NT2/D1 (cell line): ENCODE data around the gene IFIT1.
"Not testable (repeated sequence)": the region's sequence is repeated elsewhere in the genome, so short reads cannot be mapped to it uniquely, and the experiment has no call there.

Experiments used
- DNase-seq: peaks from one replicate; pipeline ENCODE4 v3.0.0-alpha.2; 2011; ENCODE audit warnings: low read depth, low spot score
- H3K27me3 ChIP-seq: 2 replicates; pipeline ENCODE4 v1.6.0; 2011; ENCODE audit warnings: mild to moderate bottlenecking; ENCODE audit not compliant: insufficient read length, insufficient read depth
- H3K36me3 ChIP-seq: 2 replicates; pipeline ENCODE4 v1.6.1; 2011; ENCODE audit warnings: mild to moderate bottlenecking, low read length, mixed read lengths; ENCODE audit not compliant: insufficient read depth, insufficient read length
- H3K4me1 ChIP-seq: 2 replicates; pipeline ENCODE4 v1.5.1; 2011; ENCODE audit not compliant: insufficient read depth, insufficient read length
- H3K4me3 ChIP-seq: 2 replicates; pipeline ENCODE4 v1.5.1; 2011; ENCODE audit warnings: low read depth; ENCODE audit not compliant: insufficient read length
- H3K9ac ChIP-seq: 2 replicates; pipeline ENCODE4 v1.6.0; 2011; ENCODE audit warnings: low read depth; ENCODE audit not compliant: insufficient read length
- H3K9me3 ChIP-seq: 2 replicates; pipeline ENCODE4 v1.5.1; 2011; ENCODE audit warnings: mild to moderate bottlenecking, low read length; ENCODE audit not compliant: insufficient read depth
- SUZ12 ChIP-seq: IDR thresholded peaks from 2 replicates; pipeline ENCODE4 v1.6.1; 2011; ENCODE audit not compliant: insufficient read length, insufficient read depth; ENCODE audit errors: extremely low read depth
- YY1 ChIP-seq: IDR thresholded peaks from 2 replicates; pipeline ENCODE4 v1.6.1; 2011; ENCODE audit not compliant: insufficient read length, insufficient read depth
- ZNF274 ChIP-seq: IDR thresholded peaks from 2 replicates; pipeline ENCODE4 v1.6.1; 2011; ENCODE audit warnings: mild to moderate bottlenecking, low read depth, low read length

The IFIT1 gene

DNA sequence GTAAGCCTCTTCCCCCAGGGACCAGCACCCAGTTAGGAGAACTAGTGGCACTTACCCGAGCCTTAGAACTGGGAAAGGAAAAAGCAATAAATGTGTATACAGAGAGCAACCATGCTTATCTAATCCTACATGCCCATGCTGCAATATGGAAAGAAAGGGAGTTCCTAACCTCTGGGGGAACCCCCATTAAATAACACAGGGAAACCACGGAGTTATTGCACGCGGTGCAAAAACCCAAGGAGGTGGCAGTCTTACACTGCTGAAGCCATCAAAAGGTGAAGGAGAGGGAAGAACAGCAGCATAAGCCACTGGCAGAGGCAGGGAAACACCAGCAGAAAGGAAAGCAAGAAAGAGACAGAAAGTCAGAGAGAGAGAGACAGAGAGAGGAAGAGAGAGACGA is 18.1 kb downstream of the IFIT1 start:
- not testable (repeated sequence) for H3K36me3 ChIP-seq, DNase-seq
- peaks cover 13% of the 10 kb centered on the region for H3K27me3 ChIP-seq

DNA sequence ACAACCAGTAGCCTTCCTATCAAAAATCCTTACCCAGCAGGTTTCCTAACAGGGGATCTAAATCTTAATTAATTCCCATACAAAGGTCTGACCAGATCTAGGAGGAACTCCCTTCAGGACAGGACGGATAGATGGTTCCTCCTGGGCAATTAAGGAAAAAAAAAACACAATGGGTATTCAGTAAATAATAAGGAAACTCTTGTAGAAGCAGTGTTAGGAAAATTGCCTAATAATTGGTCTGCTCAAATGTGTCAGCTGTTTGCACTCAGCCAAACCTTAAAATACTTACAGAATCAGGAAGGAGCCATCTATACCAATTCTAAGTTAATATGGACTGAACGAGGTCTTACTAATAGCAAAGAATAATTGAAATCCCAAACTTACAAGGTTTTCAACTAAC is 18.7 kb downstream of the IFIT1 start:
- DNase-seq, H3K9ac ChIP-seq, H3K9me3 ChIP-seq, H3K36me3 ChIP-seq, H3K4me3 ChIP-seq, H3K4me1 ChIP-seq: not testable (repeated sequence)
- H3K27me3 ChIP-seq, result peaks cover 18% of the 10 kb centered on the region

More for the DNA sequence above, 18.1 kb downstream of the IFIT1 start:
- not testable (repeated sequence) for H3K4me1 ChIP-seq, H3K9ac ChIP-seq, H3K4me3 ChIP-seq, H3K9me3 ChIP-seq

DNA sequence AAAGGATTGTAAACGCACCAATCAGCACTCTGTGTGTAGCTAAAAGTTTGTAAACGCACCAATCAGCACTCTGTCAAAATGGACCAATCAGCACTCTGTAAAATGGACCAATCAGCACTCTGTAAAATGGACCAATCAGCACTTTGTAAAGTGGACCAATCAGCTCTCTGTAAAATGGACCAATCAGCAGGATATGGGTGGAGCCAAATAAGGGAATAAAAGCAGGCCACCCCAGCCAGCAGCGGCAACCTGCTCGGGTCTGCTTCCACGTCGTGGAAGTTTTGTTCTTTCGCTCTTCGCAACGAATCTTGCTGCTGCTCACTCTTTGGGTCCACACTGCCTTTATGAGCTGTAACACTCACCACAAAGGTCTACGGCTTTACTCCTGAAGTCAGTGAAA is 19.9 kb downstream of the IFIT1 start:
- not testable (repeated sequence) for H3K9ac ChIP-seq, H3K4me1 ChIP-seq, H3K36me3 ChIP-seq, DNase-seq, H3K9me3 ChIP-seq, H3K4me3 ChIP-seq
- peaks cover 20% of the 10 kb centered on the region for H3K27me3 ChIP-seq

DNA sequence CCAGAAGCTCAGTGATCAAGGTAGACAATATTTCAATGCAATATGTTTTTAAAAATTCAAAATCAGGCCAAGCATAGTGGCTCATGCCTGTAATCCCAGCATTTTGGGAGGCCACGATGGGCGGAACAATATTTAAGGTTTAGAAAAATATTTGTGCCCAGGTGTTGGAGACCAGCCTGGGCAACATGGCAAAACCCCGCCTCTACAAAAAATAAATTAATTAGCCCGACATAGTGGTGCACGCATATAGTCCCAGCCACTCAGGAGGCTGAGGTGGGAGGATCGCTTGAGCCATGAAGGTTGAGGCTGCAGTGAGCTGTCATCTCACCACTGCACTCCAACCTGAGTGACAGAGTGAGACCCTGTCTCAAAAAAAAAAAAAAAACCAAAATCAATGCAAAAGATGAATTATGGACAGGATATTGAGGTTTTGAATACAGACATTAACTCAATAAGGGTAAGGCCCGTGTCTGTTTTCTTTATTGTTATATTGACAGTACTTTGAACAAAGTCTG is 21.0 kb downstream of the IFIT1 start:
- TF ChIP-seq YY1 (no peak), SUZ12 (no peak), ZNF274 (no peak)
- no peak overlapping the region for H3K4me3 ChIP-seq
- no peaks in the 10 kb centered on the region for H3K4me1 ChIP-seq
- H3K9me3 ChIP-seq, result peaks cover 6% of the 10 kb centered on the region; the same call in 1 of the 2 replicates
- no peak overlapping the region for H3K9ac ChIP-seq
- DNase-seq, result no peak
- peaks cover 20% of the 10 kb centered on the region for H3K27me3 ChIP-seq
- peaks cover 6% of the 10 kb centered on the region for H3K36me3 ChIP-seq

DNA sequence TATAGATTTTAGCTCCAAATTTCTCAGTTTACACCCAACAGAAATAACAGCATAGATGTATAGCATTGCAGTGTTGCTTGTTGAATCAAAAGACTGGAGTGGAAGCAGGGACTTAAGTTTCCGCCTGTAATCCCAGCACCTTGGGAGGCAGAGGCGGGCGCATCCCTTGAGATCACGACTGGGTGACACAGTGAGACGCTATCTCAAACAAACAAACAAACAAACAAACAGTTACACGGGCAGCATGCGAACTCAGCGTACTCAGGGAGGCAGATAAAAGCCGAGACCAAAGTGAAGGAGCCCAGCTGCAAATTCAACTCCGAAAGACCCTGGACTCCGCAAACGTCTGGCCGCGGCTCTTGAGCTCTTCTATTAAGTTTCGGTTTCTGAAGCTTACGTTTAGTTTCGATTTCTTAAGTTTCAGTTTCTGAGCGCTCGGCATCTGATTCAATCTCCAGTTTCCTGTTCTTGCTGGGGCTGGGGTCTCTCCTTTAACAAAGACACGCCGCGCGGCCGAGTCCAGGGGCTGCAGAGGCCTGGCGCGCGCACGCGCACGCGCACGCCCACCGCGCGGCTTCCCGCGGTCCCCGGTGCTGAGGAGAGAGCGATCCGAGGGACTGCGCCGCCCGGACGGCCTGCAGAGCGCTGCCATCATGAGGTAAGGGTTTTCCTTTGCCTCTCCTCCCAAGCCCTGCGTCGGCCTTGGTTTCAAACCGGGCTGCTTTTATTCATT is 21.9 kb downstream of the IFIT1 start, which contains the start of gene IFIT5:
IFIT5 (plus strand) TSS at position 423 of the 733 bp plus-strand sequence; CDS start at position 654, 231 bp downstream.
- Histone ChIP-seq H3K9me3 (peaks cover 6% of the 10 kb centered on the region; the same call in 1 of the 2 replicates), H3K9ac (peak within 1 kb of the TSS; percentile 83), H3K4me3 (peak within 1 kb of the TSS; percentile 59), H3K4me1 (no peaks in the 10 kb centered on the region), H3K27me3 (peaks cover 20% of the 10 kb centered on the region), H3K36me3 (peaks cover 6% of the 10 kb centered on the region)
- TF ChIP-seq SUZ12 (no peak), YY1 (no peak), ZNF274 (no peak)
- no peak for DNase-seq

DNA sequence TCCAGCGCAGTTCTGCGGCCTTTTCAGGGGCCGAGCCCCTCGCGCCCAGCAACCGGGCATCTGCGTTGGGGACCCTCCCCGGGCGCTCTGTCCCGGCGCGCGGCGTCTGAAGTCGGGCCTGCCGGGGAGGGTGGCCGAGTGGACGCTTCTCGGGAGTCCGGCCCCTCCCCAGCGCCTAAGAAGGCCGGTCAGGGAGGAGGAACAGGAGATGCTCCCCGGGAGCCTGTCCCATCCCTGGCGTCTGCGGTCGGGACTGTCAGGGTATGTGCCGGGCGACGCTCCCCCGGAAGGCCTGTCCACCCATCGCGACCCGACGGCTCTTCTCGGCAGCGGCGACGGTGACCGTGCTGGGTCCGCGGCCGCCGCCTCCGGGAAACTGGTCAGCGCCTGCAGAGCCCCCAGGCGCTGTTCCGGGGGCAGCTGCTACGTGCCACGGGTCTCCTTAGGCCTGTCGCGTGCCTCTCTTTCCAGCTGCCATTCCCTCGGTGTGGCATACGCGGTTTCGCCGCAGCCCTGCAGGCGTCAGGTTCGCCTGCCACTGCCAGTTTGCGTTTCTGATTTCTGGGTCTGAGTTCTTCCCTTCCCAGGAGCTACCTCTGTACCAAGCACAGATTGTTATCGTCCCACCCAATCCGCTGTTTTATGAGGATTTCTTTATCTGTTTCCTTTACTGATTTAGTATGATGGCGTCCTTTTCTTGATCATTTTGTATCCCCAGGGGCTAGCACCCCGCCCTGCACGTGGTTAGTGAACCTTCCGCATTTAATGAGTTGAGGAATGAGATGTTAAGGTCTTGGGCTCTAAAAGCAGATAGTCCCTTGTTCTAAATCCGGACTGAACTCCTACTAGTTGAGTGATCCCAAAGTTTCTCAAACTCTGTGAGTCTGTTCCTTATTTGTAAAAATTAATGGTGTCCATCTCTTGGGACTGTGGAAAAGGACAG is 22.7 kb downstream of the IFIT1 start:
- peaks cover 6% of the 10 kb centered on the region for H3K36me3 ChIP-seq
- peaks cover 20% of the 10 kb centered on the region for H3K27me3 ChIP-seq
- no peak for DNase-seq
- H3K9me3 ChIP-seq, result peaks cover 6% of the 10 kb centered on the region; the same call in 1 of the 2 replicates
- H3K4me1 ChIP-seq, result no peaks in the 10 kb centered on the region
- peak overlapping the region; percentile 83 for H3K9ac ChIP-seq
- H3K4me3 ChIP-seq, result peak overlapping the region; percentile 59
- no peak for TF ChIP-seq SUZ12
- TF ChIP-seq ZNF274, result no peak
- no peak for TF ChIP-seq YY1

DNA sequence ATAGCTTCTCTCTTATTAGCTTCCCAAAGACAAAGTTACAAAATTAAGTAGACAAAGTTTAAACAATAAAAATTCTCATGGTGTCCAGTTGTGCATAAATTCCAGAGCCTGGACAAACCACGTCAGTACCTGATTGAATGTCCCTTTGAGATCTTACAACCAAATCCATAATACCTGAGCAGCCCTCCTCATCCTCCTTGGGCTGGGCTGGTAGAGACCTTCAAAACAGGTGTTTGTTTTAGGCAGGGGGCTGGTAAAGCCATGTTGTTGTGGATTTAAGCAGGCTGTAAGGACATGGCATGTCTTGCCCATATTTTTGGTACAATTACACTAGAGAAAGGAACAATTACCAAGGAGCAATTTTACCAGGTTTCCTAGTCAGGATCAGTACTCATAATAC is 24.0 kb downstream of the IFIT1 start:
- Histone ChIP-seq H3K27me3 (peaks cover 20% of the 10 kb centered on the region), H3K9me3 (peaks cover 6% of the 10 kb centered on the region; the same call in 1 of the 2 replicates), H3K36me3 (peaks cover 6% of the 10 kb centered on the region), H3K4me3 (no peak overlapping the region), H3K9ac (no peak overlapping the region), H3K4me1 (no peaks in the 10 kb centered on the region)
- no peak for TF ChIP-seq SUZ12
- TF ChIP-seq ZNF274, result no peak
- no peak for TF ChIP-seq YY1
- no peak for DNase-seq
